MM.1S (cell line): ENCODE data around the gene PDE4B.

Source experiments
- EZH2 ChIP-seq: fragments of 300-600 bp; sonication (generic); optimal IDR thresholded peaks from 2 replicates; pipeline ENCODE3; 2017; ENCODE audit warnings: low read depth, mild to moderate bottlenecking, antibody characterized with exemption, low read length, mixed read lengths
- TF ChIP-seq, protein P1 (sequence below): fragments of 300-600 bp; sonication (generic); IDR thresholded peaks from 2 replicates; pipeline ENCODE4 v1.5.1; 2016; ENCODE audit warnings: antibody characterized with exemption, low read length, mixed read lengths

DNA sequence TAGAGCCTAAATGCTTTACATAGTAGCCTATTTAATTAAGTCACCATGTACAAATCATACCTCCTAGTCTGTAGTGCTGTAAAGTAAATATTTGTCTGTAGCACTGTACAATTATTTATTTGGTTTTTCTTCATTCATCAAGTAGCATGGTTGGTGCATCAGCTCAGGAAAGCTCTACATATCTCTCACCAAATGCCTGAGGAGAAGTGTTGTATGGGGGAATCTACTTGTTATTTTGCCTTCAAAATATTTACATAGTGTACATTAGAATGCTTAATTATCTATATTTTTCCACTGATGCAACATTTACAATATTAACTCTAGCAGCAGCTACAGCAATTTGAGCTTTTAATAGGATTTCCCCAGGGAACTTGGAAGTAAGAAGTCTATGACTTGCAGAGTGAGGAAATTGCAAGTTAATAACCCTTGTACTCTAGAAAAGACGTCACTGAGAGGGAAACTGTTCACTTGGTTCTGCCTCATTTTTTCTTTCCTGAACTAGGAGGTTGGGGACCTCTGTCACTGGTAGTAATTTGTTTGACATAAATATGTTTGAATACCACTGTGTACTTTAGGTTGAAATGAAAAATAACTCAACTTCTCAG lies 207.4 kb downstream of the PDE4B start:
- TF ChIP-seq EZH2 = no peak
- TF ChIP-seq, protein P1, sequence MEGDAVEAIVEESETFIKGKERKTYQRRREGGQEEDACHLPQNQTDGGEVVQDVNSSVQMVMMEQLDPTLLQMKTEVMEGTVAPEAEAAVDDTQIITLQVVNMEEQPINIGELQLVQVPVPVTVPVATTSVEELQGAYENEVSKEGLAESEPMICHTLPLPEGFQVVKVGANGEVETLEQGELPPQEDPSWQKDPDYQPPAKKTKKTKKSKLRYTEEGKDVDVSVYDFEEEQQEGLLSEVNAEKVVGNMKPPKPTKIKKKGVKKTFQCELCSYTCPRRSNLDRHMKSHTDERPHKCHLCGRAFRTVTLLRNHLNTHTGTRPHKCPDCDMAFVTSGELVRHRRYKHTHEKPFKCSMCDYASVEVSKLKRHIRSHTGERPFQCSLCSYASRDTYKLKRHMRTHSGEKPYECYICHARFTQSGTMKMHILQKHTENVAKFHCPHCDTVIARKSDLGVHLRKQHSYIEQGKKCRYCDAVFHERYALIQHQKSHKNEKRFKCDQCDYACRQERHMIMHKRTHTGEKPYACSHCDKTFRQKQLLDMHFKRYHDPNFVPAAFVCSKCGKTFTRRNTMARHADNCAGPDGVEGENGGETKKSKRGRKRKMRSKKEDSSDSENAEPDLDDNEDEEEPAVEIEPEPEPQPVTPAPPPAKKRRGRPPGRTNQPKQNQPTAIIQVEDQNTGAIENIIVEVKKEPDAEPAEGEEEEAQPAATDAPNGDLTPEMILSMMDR = no peak
